ENCODE data around the gene DBN1.

Gene DBN1

GRCh38 chr5:177512736-177513380 lies 39.4 kb upstream of the DBN1 start:
- no peak overlapping the region for H3K4me2 ChIP-seq (ENCODE audit: insufficient read depth, low read length, poor library complexity, severe bottlenecking)
- no peak overlapping the region for H2BK15ac ChIP-seq (ENCODE audit: low read length)
- peak overlapping the region; percentile 86 for H4K8ac ChIP-seq (ENCODE audit: low read depth, low read length)
- H2BK120ac ChIP-seq (ENCODE audit: low read depth, low read length), result no peak overlapping the region
- no peak overlapping the region for H2AFZ ChIP-seq (ENCODE audit: low read length)
- no peak overlapping the region for H3K9ac ChIP-seq (ENCODE audit: low read depth, low read length, poor library complexity)
- peaks cover 7 to 20% of the 10 kb centered on the region in 2 donors for H3K4me1 ChIP-seq (ENCODE audit: control insufficient read depth in 2 of 2, insufficient read depth in 1 of 2, low read depth in 1 of 2, low read length in 2 of 2)
- no peak overlapping the region for H2AK5ac ChIP-seq (ENCODE audit: low read depth, low read length)
- peaks cover 51 to 65% of the 10 kb centered on the region in 2 donors for H3K36me3 ChIP-seq (replicated peaks in 1 of 2; ENCODE audit: control insufficient read depth in 2 of 2, insufficient read depth in 2 of 2, low read length in 2 of 2)
- no peak for DNase-seq (ENCODE audit: low spot score)
- H3K79me1 ChIP-seq (ENCODE audit: low read depth, low read length), result peaks cover 23% of the 10 kb centered on the region
- H3K23ac ChIP-seq (ENCODE audit: low read depth, low read length, poor library complexity), result no peak overlapping the region
- no peak overlapping the region for H4K91ac ChIP-seq (ENCODE audit: low read depth, low read length, poor library complexity)
- H3K18ac ChIP-seq (ENCODE audit: low read length), result no peak overlapping the region
- H3K9me3 ChIP-seq (replicated peaks in 1 of 2; ENCODE audit: control insufficient read depth in 2 of 2, insufficient read depth in 1 of 2, low read depth in 1 of 2, low read length in 2 of 2), result no peaks in the 10 kb centered on the region
- H2BK12ac ChIP-seq (ENCODE audit: low read length), result no peak overlapping the region
- no peaks in the 10 kb centered on the region for H3K27me3 ChIP-seq (ENCODE audit: control insufficient read depth in 3 of 3, insufficient read depth in 3 of 3, low read depth in 1 of 3, low read length in 3 of 3)
- no CpG with 5 or more reads among the region's 16 CpGs for WGBS, 2 donors (ENCODE audit: extremely low coverage in 2 of 2, insufficient read length in 2 of 2, insufficient replicate concordance in 1 of 2)
- H3K14ac ChIP-seq (ENCODE audit: low read length), result no peak overlapping the region
- H3K27ac ChIP-seq (replicated peaks; ENCODE audit: low read length), result no peak overlapping the region
- H3K4me3 ChIP-seq (ENCODE audit: low read length in 2 of 2), result no peak overlapping the region
- H2BK5ac ChIP-seq (ENCODE audit: low read length), result no peak overlapping the region
- H3K4ac ChIP-seq (ENCODE audit: low read length), result no peak overlapping the region

GRCh38 chr5:177511796-177512675 lies 38.6 kb upstream of the DBN1 start:
- WGBS, 2 donors (ENCODE audit: extremely low coverage in 2 of 2, insufficient read length in 2 of 2, insufficient replicate concordance in 1 of 2), result no CpG with 5 or more reads among the region's 34 CpGs
- no peak overlapping the region for H2AK5ac ChIP-seq (ENCODE audit: low read depth, low read length)
- no peaks in the 10 kb centered on the region for H3K27me3 ChIP-seq (ENCODE audit: control insufficient read depth in 3 of 3, insufficient read depth in 3 of 3, low read depth in 1 of 3, low read length in 3 of 3)
- H3K14ac ChIP-seq (ENCODE audit: low read length), result no peak overlapping the region
- H3K4ac ChIP-seq (ENCODE audit: low read length), result no peak overlapping the region
- H4K91ac ChIP-seq (ENCODE audit: low read depth, low read length, poor library complexity), result no peak overlapping the region
- H2BK15ac ChIP-seq (ENCODE audit: low read length), result no peak overlapping the region
- peaks cover 23% of the 10 kb centered on the region for H3K79me1 ChIP-seq (ENCODE audit: low read depth, low read length)
- H2BK12ac ChIP-seq (ENCODE audit: low read length), result no peak overlapping the region
- no peak overlapping the region for H3K4me2 ChIP-seq (ENCODE audit: insufficient read depth, low read length, poor library complexity, severe bottlenecking)
- H2AFZ ChIP-seq (ENCODE audit: low read length), result no peak overlapping the region
- H3K9ac ChIP-seq (ENCODE audit: low read depth, low read length, poor library complexity), result no peak overlapping the region
- H4K8ac ChIP-seq (ENCODE audit: low read depth, low read length), result peak overlapping the region; percentile 86
- no peak overlapping the region for H2BK120ac ChIP-seq (ENCODE audit: low read depth, low read length)
- H3K18ac ChIP-seq (ENCODE audit: low read length), result no peak overlapping the region
- no peak overlapping the region for H3K27ac ChIP-seq (replicated peaks; ENCODE audit: low read length)
- H3K4me1 ChIP-seq (ENCODE audit: control insufficient read depth in 2 of 2, insufficient read depth in 1 of 2, low read depth in 1 of 2, low read length in 2 of 2), result peaks cover 7 to 20% of the 10 kb centered on the region in 2 donors
- peaks cover 51 to 65% of the 10 kb centered on the region in 2 donors for H3K36me3 ChIP-seq (replicated peaks in 1 of 2; ENCODE audit: control insufficient read depth in 2 of 2, insufficient read depth in 2 of 2, low read length in 2 of 2)
- DNase-seq (ENCODE audit: low spot score), result no peak
- no peak overlapping the region for H3K4me3 ChIP-seq (ENCODE audit: low read length in 2 of 2)
- H3K9me3 ChIP-seq (replicated peaks in 1 of 2; ENCODE audit: control insufficient read depth in 2 of 2, insufficient read depth in 1 of 2, low read depth in 1 of 2, low read length in 2 of 2), result no peaks in the 10 kb centered on the region
- H3K23ac ChIP-seq (ENCODE audit: low read depth, low read length, poor library complexity), result peak overlapping the region; percentile 31
- H2BK5ac ChIP-seq (ENCODE audit: low read length), result no peak overlapping the region

GRCh38 chr5:177511181-177511580 lies 37.7 kb upstream of the DBN1 start:
- Histone ChIP-seq H3K4me2 (ENCODE audit: insufficient read depth, low read length, poor library complexity, severe bottlenecking) (no peak overlapping the region), H2BK12ac (ENCODE audit: low read length) (no peak overlapping the region), H3K9ac (ENCODE audit: low read depth, low read length, poor library complexity) (no peak overlapping the region), H2BK15ac (ENCODE audit: low read length) (no peak overlapping the region), H2AFZ (ENCODE audit: low read length) (no peak overlapping the region), H4K8ac (ENCODE audit: low read depth, low read length) (no peak overlapping the region), H3K4me1 (ENCODE audit: control insufficient read depth in 2 of 2, insufficient read depth in 1 of 2, low read depth in 1 of 2, low read length in 2 of 2) (peaks cover 5 to 19% of the 10 kb centered on the region in 2 donors), H3K9me3 (replicated peaks in 1 of 2; ENCODE audit: control insufficient read depth in 2 of 2, insufficient read depth in 1 of 2, low read depth in 1 of 2, low read length in 2 of 2) (no peaks in the 10 kb centered on the region), H3K23ac (ENCODE audit: low read depth, low read length, poor library complexity) (no peak overlapping the region), H3K4ac (ENCODE audit: low read length) (no peak overlapping the region), H3K18ac (ENCODE audit: low read length) (no peak overlapping the region), H3K36me3 (replicated peaks in 1 of 2; ENCODE audit: control insufficient read depth in 2 of 2, insufficient read depth in 2 of 2, low read length in 2 of 2) (peaks cover 51 to 64% of the 10 kb centered on the region in 2 donors), H2BK120ac (ENCODE audit: low read depth, low read length) (no peak overlapping the region), H3K4me3 (ENCODE audit: low read length in 2 of 2) (no peak overlapping the region), H3K14ac (ENCODE audit: low read length) (no peak overlapping the region), H2BK5ac (ENCODE audit: low read length) (no peak overlapping the region), H4K91ac (ENCODE audit: low read depth, low read length, poor library complexity) (no peak overlapping the region), H3K27ac (replicated peaks; ENCODE audit: low read length) (no peak overlapping the region), H3K27me3 (ENCODE audit: control insufficient read depth in 3 of 3, insufficient read depth in 3 of 3, low read depth in 1 of 3, low read length in 3 of 3) (no peaks in the 10 kb centered on the region), H3K79me1 (ENCODE audit: low read depth, low read length) (peaks cover 18% of the 10 kb centered on the region), H2AK5ac (ENCODE audit: low read depth, low read length) (no peak overlapping the region)
- DNase-seq (ENCODE audit: low spot score), result no peak
- WGBS, 2 donors (ENCODE audit: extremely low coverage in 2 of 2, insufficient read length in 2 of 2, insufficient replicate concordance in 1 of 2), result no CpG with 5 or more reads among the region's 5 CpGs

- Histone ChIP-seq H3K9ac (ENCODE audit: low read depth, low read length, poor library complexity) (no peak overlapping the region), H3K79me1 (ENCODE audit: low read depth, low read length) (peaks cover 13% of the 10 kb centered on the region), H2BK5ac (ENCODE audit: low read length) (no peak overlapping the region), H3K14ac (ENCODE audit: low read length) (no peak overlapping the region), H4K91ac (ENCODE audit: low read depth, low read length, poor library complexity) (no peak overlapping the region), H2BK12ac (ENCODE audit: low read length) (no peak overlapping the region), H3K18ac (ENCODE audit: low read length) (no peak overlapping the region), H3K4me2 (ENCODE audit: insufficient read depth, low read length, poor library complexity, severe bottlenecking) (no peak overlapping the region), H3K4ac (ENCODE audit: low read length) (no peak overlapping the region), H3K23ac (ENCODE audit: low read depth, low read length, poor library complexity) (no peak overlapping the region), H2AFZ (ENCODE audit: low read length) (no peak overlapping the region), H3K9me3 (replicated peaks in 1 of 2; ENCODE audit: control insufficient read depth in 2 of 2, insufficient read depth in 1 of 2, low read depth in 1 of 2, low read length in 2 of 2) (no peaks in the 10 kb centered on the region), H2BK120ac (ENCODE audit: low read depth, low read length) (no peak overlapping the region), H3K27me3 (ENCODE audit: control insufficient read depth in 3 of 3, insufficient read depth in 3 of 3, low read depth in 1 of 3, low read length in 3 of 3) (no peaks in the 10 kb centered on the region), H3K4me3 (ENCODE audit: low read length in 2 of 2) (no peak overlapping the region), H3K4me1 (ENCODE audit: control insufficient read depth in 2 of 2, insufficient read depth in 1 of 2, low read depth in 1 of 2, low read length in 2 of 2) (peaks cover 2 to 13% of the 10 kb centered on the region in 2 donors), H3K36me3 (replicated peaks in 1 of 2; ENCODE audit: control insufficient read depth in 2 of 2, insufficient read depth in 2 of 2, low read length in 2 of 2) (peaks cover 49 to 58% of the 10 kb centered on the region in 2 donors), H4K8ac (ENCODE audit: low read depth, low read length) (no peak overlapping the region), H2BK15ac (ENCODE audit: low read length) (no peak overlapping the region), H2AK5ac (ENCODE audit: low read depth, low read length) (no peak overlapping the region), H3K27ac (replicated peaks; ENCODE audit: low read length) (no peak overlapping the region)
- DNase-seq (ENCODE audit: low spot score), result no peak
- no CpG with 5 or more reads among the region's 15 CpGs for WGBS, 2 donors (ENCODE audit: extremely low coverage in 2 of 2, insufficient read length in 2 of 2, insufficient replicate concordance in 1 of 2)
Observed at GRCh38 chr5:177510567-177511053, 37.2 kb upstream of the DBN1 start.
